Hindlimb muscle (tissue), 1 donor: ENCODE results near the gene CDX1. TPM values are rescaled to one million over a fixed set of nuclear protein-coding genes. Genes with fewer than 3 reads are reported as not detected.

ENCODE experiments used
- DNase-seq: peaks from one replicate; pipeline ENCODE4 v3.0.0-alpha.2; 2013
- polyA plus RNA-seq: library from polyadenylated mRNA; unstranded; fragments of 120-200 nt; gene quantifications from one replicate; pipeline ENCODE4 v1.2.1, GENCODE V29; 2013; ENCODE audit not compliant: insufficient read length

CDX1 gene
- polyA plus RNA-seq, 1 donor, result 0.19 TPM

DNA sequence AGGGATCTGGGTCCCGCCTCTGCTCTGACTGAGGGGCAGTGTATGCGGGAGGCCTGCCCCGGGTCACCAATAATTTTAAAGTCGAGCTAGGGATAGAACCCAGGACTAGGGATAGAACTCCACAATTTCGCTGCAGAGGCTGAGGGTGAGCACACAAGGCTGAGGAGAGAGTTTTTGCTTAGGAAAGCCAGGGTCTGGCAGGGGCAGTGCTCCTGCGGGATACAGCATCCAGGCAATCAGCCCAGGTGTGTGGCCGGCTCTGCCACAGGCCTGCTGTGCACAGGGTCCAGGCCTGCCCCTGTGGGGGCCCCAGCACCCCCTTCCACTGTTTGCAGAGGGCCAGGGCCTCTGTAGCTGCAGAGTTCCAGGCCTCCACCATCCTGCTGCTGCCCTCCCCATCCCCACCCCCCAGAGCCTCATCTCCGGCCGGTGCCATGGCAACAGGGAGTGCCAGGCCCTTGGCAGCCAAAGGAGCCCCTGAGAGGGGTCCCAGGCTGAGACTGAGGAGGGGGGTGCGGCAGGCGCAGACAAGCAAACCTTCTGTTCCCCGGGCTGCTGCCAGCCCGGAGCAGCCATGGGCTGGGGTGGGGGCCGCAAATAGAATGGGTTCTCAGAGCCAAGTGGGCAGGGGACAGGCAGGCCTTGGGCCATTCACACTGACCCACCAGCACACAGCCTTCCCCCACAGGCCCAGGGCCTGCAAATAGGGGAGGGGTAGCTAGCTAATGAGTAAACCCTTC, 19.5 kb upstream of the CDX1 start:
- DNase-seq, result no peak

DNA sequence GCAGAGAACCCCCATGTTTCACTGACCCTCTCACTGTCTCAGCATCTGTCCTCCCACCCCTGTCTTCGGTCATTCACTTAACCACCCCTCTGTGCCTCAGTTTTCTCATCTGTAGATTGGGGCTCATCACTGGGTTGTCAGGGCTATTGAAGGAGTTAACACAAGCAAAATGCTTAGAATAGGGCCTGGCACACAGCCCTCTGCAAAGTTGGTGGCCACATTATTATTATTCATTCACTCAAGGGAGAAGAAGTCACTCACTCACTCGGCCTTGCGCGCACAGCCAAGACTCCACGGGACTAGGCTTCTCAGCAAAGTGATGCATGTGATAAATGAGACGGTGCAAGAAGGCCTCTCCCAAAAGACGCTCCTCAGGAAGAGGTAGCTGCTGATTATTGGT, 18.9 kb upstream of the CDX1 start:
- no peak for DNase-seq

DNA sequence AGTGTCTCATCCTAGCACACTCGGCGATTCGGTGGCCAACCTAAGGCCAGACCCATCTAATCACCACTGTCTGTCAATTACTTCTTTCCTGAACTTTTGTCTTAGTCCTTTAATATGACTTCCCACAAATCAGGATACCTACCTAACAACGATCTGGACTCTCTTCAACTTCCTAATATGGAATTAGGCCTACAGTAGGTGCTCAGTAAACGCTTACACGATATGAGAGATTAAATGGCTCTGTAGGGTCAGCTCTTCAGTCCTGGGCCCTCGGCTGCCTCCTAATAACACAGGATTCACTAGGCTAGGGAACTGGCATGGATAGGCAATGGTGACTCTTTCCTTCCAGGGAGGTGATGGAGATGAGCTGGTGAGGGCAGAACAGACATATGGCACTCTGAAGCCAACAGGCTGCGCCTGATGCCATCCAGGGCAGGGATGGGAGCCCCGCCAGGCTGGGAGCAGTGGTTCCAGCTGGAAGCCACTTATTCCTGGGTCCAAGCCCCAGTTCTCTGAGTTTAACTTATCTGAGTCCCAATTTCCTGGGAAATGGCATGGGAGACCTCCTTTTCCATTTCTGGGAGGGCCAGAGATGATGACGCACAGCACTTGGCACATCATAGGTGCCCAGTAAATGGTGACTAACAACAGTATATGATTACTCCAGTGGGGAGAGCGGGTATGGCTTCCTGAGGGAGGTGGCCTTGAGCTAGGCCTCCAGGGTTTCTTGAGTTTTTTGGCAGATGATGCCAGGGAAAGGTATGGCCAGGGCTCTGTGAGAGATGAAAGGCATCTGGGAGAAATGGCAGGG, 18.3 kb upstream of the CDX1 start:
- no peak for DNase-seq

DNA sequence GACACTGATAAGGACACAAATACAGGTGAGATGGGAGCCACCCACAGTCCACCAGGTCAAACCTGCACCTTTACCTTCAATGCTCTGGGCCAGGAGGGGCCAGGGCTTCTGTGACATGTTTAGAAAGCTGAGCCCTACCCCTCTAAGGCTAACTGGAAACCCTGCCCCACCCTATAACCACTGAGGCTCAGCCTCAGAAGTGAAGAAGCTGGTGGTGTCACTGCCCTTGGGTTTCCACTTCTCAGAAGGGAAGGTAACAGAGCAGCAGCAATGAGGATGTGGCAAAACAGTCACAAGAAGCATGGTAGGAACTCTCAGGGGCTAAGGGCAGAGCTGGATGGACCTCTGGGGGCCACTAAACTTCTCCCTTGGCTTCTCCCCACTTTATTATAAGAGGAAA, 17.0 kb upstream of the CDX1 start:
- DNase-seq, result no peak

- no peak for DNase-seq
These were observed 13.7 kb upstream of the CDX1 start for GRCh38 chr5:150152636-150153462.

DNA sequence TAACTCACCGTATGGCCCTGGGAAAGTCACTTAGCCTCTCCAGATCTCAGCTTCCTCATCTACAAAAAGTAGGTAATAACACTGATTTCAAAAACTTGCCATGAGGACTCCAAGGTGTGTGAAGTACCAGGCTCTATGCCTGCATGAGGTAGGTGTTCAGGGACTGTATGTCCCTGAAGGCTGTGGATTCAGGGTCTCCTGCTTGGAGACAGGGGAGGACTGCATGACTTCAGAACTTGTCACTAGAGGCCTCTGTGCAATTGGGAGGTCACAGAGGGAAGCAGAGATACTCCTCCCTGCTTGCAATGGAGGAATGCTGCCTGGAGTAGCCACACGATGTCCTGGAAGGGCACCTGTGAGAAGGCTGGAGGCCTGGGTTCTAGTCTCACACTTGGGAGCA, 13.1 kb upstream of the CDX1 start:
- DNase-seq, result no peak

DNA sequence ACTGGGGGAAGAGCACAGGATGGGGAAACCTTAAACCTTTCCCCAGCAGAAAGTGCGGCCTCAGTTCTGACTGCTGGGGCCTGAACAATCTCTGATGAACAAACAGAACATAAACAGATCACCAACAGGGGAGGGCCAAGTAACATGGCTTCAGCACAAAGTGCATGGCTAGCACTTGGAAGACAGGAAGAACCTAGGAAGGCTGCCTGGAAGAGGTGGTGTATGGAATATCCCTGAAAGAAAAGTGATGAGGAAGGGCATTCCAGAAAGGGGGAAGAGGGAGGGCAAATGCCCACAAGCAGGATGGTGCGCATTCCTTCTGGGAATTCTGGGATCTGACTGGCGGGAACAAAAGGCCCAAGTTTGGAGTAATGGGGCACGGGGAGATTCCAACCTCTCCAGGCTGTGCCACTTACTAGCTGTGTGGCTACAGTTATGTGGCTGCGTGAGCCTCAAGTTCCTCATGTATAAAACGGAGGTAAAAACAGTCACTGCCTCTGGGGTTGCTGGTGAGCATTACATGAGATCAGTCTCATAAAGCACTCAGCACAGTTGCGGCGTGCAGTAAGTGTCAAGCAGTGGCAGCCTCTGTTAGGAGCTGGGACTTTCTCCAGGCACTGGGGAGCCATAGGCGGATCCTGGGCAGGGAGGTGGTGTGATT, 12.5 kb upstream of the CDX1 start:
- DNase-seq, result no peak

- no peak for DNase-seq
These were observed 11.9 kb upstream of the CDX1 start for GRCh38 chr5:150154618-150155128.

DNA sequence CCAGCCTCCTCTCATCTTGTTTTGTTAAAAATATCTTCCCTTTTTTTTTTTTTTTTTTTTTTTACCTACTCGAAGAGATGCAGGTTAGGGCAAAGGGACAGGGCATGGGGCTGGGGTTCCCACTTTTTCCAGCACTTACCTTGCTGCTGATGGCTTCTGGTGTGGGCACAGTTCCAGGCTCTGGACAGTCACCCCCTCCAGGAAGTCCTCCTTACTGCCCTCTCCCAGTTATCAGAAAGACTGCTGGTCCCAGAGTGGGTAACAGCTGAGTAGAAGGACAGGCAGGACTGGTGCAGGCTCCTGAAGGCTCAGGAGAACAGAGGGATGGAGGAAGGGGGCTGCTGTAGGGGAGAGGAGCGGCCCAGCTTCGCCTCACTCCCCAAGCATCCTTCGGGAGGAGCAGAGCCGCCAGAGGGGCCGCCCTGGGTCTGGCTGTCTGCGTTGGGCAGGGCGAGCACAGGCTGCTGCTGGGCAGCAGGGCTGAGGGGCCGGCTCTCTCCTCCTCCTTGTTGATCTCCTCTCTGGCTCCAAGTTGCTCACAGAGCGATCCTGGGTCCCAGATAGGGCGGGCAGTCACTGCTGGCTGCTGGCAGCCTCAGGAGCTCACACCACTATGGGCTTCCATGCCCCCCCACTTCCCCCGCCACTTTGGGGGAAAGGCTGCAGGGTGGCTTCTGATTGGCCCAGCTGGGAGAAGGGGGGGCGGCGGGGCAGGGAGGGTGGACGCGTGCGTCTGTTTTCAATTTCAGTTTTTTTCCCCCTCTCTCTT, 11.1 kb upstream of the CDX1 start, which contains the start of gene PDGFRB:
Gene PDGFRB, minus strand, starts transcription at position 588 of the 769 bp plus-strand sequence. CDS start 18,798 bp downstream, outside the sequence.
- DNase-seq, result peak; percentile 90

DNA sequence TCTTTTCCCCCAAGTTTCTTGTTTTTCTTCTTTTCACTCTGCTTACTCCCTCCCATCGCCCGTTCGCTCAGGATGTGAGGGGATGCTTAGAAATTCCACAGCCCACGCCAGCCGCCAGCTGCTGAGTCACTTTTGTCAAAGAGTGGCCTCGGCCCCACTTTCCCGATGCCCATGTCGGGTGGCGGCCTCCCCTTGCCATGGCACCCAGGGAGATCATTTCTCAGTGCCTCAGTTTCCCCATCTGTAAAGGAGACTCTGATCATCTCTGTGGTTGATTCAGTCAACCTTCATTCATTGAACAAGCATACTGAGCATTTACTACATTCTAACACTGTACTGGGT, 10.6 kb upstream of the CDX1 start:
- no peak for DNase-seq

DNA sequence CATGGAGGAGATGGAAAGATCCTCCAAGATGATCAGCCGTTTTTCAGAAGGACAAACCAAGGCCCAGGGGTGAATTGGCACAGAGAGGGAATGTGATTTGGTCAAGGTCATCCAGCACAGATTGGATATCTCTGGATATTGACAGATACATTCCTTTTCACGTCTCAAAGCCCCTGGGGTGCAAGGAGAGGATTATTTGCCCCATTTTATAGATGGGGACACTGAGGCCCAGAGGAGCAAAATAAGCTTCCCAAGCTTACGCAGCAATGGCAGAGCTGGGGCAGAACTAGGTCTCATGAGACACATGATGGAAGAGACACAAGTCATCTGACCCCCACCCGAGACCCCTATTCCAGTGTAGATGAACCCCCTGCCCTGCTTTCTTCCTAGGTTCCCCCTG, 10.0 kb upstream of the CDX1 start:
- no peak for DNase-seq

GRCh38 chr5:150157168-150157567, 9.4 kb upstream of the CDX1 start:
- no peak for DNase-seq

- DNase-seq, result no peak
These were observed 8.2 kb upstream of the CDX1 start for GRCh38 chr5:150158170-150158949.

- DNase-seq, result no peak
These were observed 7.5 kb upstream of the CDX1 start for GRCh38 chr5:150159031-150159430.

DNA sequence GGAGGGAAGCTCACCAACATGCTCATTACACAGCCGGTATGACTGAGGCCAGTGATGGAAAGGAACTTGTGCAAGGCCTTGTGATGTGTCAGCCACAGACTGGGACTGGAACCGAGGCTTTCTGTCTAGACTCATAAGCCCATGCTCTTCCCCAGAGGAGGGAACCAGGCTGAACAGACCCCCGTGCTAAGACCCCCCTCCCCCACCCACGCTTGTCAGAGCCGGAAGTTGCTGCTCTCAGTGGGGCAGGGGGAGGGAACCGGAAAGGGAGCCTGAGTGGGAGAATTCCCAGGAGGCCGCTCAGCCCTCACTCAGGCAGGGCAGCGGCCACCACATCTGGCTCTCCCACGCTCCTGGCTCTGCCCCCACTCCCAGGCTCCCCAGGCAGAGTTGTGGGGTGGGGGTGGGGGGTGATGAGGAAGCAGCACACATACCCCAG, 6.8 kb upstream of the CDX1 start:
- DNase-seq, result no peak

GRCh38 chr5:150160448-150161081, 6.0 kb upstream of the CDX1 start:
- DNase-seq, result no peak

- DNase-seq, result peak; percentile 73
These were observed 5.1 kb upstream of the CDX1 start for GRCh38 chr5:150161242-150162141.

GRCh38 chr5:150162142-150162513, 4.5 kb upstream of the CDX1 start:
- no peak for DNase-seq

- DNase-seq, result no peak
These were observed 3.5 kb upstream of the CDX1 start for GRCh38 chr5:150163035-150163434.
